MCF 10A (cell line): ENCODE data around the gene LMX1B. TPM values are rescaled to one million over a fixed set of nuclear protein-coding genes. Genes with fewer than 3 reads are reported as not detected.
A peak's percentile ranks its signal among the peaks of the same experiment; 100 is the strongest.
"Not testable (repeated sequence)": the region's sequence is repeated elsewhere in the genome, so short reads cannot be mapped to it uniquely, and the experiment has no call there.

Source experiments
- BruUV-seq: library from RNA; stranded (reverse); fragments of 400-500 nt; replicated peaks from 2 replicates; lab custom pipeline; 2021; lab: Mats Ljungman, UMichigan
- CTCF ChIA-PET: fragments of 300-600 bp; sonication (Branson Sonifier 250); formaldehyde crosslinking; extraction: SDS; loops from one replicate; lab custom pipeline; 2021; ENCODE audit warnings: antibody characterized with exemption, inconsistent platforms; lab: Yijun Ruan, JAX
- POLR2A ChIA-PET: fragments of 300-600, 350-650 bp; sonication (Branson Sonifier 250); formaldehyde crosslinking; extraction: SDS; loops from one replicate; lab custom pipeline; 2020; ENCODE audit warnings: antibody characterized with exemption, inconsistent platforms; lab: Yijun Ruan, JAX
- DNase-seq: peaks from one replicate; pipeline ENCODE4 v3.0.0-alpha.2; 2018; ENCODE audit not compliant: unreplicated experiment
- H3K27ac Mint-ChIP-seq: one replicate; pipeline ENCODE4 v1.8.0; 2022; ENCODE audit warnings: mild to moderate bottlenecking, low read depth, mixed read lengths; ENCODE audit not compliant: unreplicated experiment
- H3K27me3 Mint-ChIP-seq: one replicate; pipeline ENCODE4 v1.8.0; 2022; ENCODE audit warnings: mixed read lengths; ENCODE audit not compliant: insufficient read depth, unreplicated experiment
- H3K36me3 Mint-ChIP-seq: one replicate; pipeline ENCODE4 v1.8.0; 2022; ENCODE audit warnings: mild to moderate bottlenecking, moderate library complexity, mixed read lengths; ENCODE audit not compliant: insufficient read depth, unreplicated experiment
- H3K4me1 Mint-ChIP-seq: one replicate; pipeline ENCODE4 v1.8.0; 2022; ENCODE audit warnings: mixed read lengths; ENCODE audit not compliant: insufficient read depth, unreplicated experiment
- H3K4me3 Mint-ChIP-seq: one replicate; pipeline ENCODE4 v1.8.0; 2022; ENCODE audit warnings: mild to moderate bottlenecking, moderate library complexity, mixed read lengths; ENCODE audit not compliant: unreplicated experiment
- H3K9me3 Mint-ChIP-seq: one replicate; pipeline ENCODE4 v1.8.0; 2022; ENCODE audit warnings: mixed read lengths; ENCODE audit not compliant: unreplicated experiment
- CTCF ChIP-seq: fragments of 200-600 bp; IDR thresholded peaks from one replicate; pipeline ENCODE4 v1.8.0; 2022; ENCODE audit warnings: antibody characterized with exemption, mild to moderate bottlenecking; ENCODE audit not compliant: unreplicated experiment
- intact Hi-C: fragments of 100-400 bp; cut with micrococcal nuclease; formaldehyde crosslinking; loops from 2 replicates; pipeline ENCODE4 v1.14.1; 2022
- total RNA-seq: library from RNA; stranded (reverse); gene quantifications from 2 replicates; pipeline ENCODE4 v1.2.3, GENCODE V29; 2022

The LMX1B gene
- total RNA-seq, 1 experiment from 2014 or later = 3.4 TPM

DNA sequence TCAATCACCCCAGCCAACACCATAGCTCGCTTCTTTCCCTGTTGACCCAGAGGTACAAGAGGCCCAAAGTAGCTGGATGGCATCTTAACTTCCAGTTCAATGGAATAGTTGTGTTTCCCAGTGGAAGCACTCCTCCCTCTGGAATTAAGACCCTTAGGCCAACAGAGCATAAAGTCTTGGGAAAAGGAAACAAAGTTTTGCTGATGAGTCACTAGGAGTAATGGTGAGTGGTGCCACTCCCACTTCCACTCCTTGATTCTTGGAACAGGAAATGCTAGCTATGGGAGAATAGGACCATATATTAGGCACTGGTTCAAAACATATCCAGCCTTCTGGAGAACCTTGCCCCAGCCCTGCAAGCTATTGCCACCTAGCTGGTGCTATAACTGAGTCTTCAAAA is 44.7 kb upstream of the LMX1B start:
- DNase-seq = peak; percentile 76
- H3K4me1 Mint-ChIP-seq = peaks cover 7% of the 10 kb centered on the region
- H3K9me3 Mint-ChIP-seq = no peaks in the 10 kb centered on the region
- BruUV-seq = no TSS peak
- H3K4me3 Mint-ChIP-seq = no peak overlapping the region
- peaks cover 20% of the 10 kb centered on the region for H3K27me3 Mint-ChIP-seq
- no peak for TF ChIP-seq CTCF
- H3K27ac Mint-ChIP-seq = no peak overlapping the region
- POLR2A ChIA-PET = no interaction called here
- CTCF ChIA-PET = interaction anchor here (0.8 to 2.3 kb wide), 4 partner anchors 11 to 122 kb away, joined by 3 to 12 read pairs (median 5); no protein-coding TSS in a partner anchor
- intact Hi-C loops = no loop called here
- no peaks in the 10 kb centered on the region for H3K36me3 Mint-ChIP-seq

GRCh38 chr9:126578029-126578428 is 35.7 kb upstream of the LMX1B start:
- CTCF ChIA-PET = interaction anchor here (1.0 to 1.4 kb wide), 2 partner anchors 20 to 31 kb away, joined by 3 to 4 read pairs; no protein-coding TSS in a partner anchor
- intact Hi-C loops = no loop called here
- POLR2A ChIA-PET = no interaction called here
- Mint-ChIP-seq H3K36me3 (no peaks in the 10 kb centered on the region), H3K27ac (no peak overlapping the region), H3K27me3 (peaks cover 19% of the 10 kb centered on the region), H3K4me1 (no peaks in the 10 kb centered on the region), H3K9me3 (no peaks in the 10 kb centered on the region), H3K4me3 (no peak overlapping the region)
- no peak for TF ChIP-seq CTCF
- no TSS peak for BruUV-seq
- no peak for DNase-seq

- intact Hi-C loops, H3K36me3 Mint-ChIP-seq, H3K4me1 Mint-ChIP-seq, H3K27ac Mint-ChIP-seq, H3K9me3 Mint-ChIP-seq, H3K4me3 Mint-ChIP-seq, DNase-seq, BruUV-seq: not testable (repeated sequence)
- ChIA-PET CTCF (interaction anchor here (0.7 kb wide), 1 partner anchor 125 kb away, joined by 3 read pairs; no protein-coding TSS in a partner anchor), POLR2A (interaction anchor here (0.8 to 1.4 kb wide), 2 partner anchors 10 to 13 kb away, joined by 3 to 4 read pairs; no protein-coding TSS in a partner anchor)
- peaks cover 26% of the 10 kb centered on the region for H3K27me3 Mint-ChIP-seq
Measured at GRCh38 chr9:126580319-126580718, 33.4 kb upstream of the LMX1B start.

- TF ChIP-seq CTCF = no peak
- Mint-ChIP-seq H3K4me1 (no peaks in the 10 kb centered on the region), H3K36me3 (no peaks in the 10 kb centered on the region), H3K27ac (no peak overlapping the region), H3K9me3 (no peaks in the 10 kb centered on the region), H3K4me3 (no peak overlapping the region), H3K27me3 (peaks cover 39% of the 10 kb centered on the region)
- DNase-seq = no peak
- ChIA-PET POLR2A (no interaction called here), CTCF (no interaction called here)
- no TSS peak for BruUV-seq
- intact Hi-C loops = no loop called here
Measured at GRCh38 chr9:126581893-126582292, 31.8 kb upstream of the LMX1B start.
